Activated CD4-positive, alpha-beta T cell treated with anti-CD3 and anti-CD28 coated beads, Interleukin-2, Interleukin-6, amounts not matched to agents 100 ng/mL and 50 ng/mL, durations not matched to agents 16 hours and 8 hours (primary cell): ENCODE data around the gene CMTM7.

Experiments used
- DNase-seq: peaks from one replicate; pipeline ENCODE4 v3.0.0-alpha.2; 2020

The CMTM7 gene

GRCh38 chr3:32414522-32415202, 23.0 kb downstream of the CMTM7 start:
- DNase-seq, result peak; percentile 45

- no peak for DNase-seq
Observed at GRCh38 chr3:32419742-32420125, 28.1 kb downstream of the CMTM7 start.

GRCh38 chr3:32420126-32421038, 28.7 kb downstream of the CMTM7 start:
- DNase-seq, result peak; percentile 48

- no peak for DNase-seq
Observed at GRCh38 chr3:32421185-32421584, 29.5 kb downstream of the CMTM7 start.

- no peak for DNase-seq
Observed at GRCh38 chr3:32421991-32422859, 30.6 kb downstream of the CMTM7 start.

GRCh38 chr3:32422943-32423342, 31.3 kb downstream of the CMTM7 start:
- no peak for DNase-seq

GRCh38 chr3:32423534-32423933, 31.9 kb downstream of the CMTM7 start:
- no peak for DNase-seq

GRCh38 chr3:32423956-32424557, 32.4 kb downstream of the CMTM7 start:
- no peak for DNase-seq

GRCh38 chr3:32424581-32425250, 33.1 kb downstream of the CMTM7 start:
- DNase-seq, result no peak

- DNase-seq, result peak; percentile 33
Observed at GRCh38 chr3:32428092-32429068, 36.7 kb downstream of the CMTM7 start.

- no peak for DNase-seq
Observed at GRCh38 chr3:32430900-32431299, 39.2 kb downstream of the CMTM7 start.

GRCh38 chr3:32431481-32431880, 39.8 kb downstream of the CMTM7 start:
- DNase-seq, result no peak

- DNase-seq, result peak; percentile 22
Observed at GRCh38 chr3:32432045-32432710, 40.5 kb downstream of the CMTM7 start.

- peak; percentile 80 for DNase-seq
Observed at GRCh38 chr3:32432711-32433530, 41.3 kb downstream of the CMTM7 start.

- no peak for DNase-seq
Observed at GRCh38 chr3:32434206-32434605, 42.6 kb downstream of the CMTM7 start.

- peak; percentile 33 for DNase-seq
Observed at GRCh38 chr3:32435911-32436815, 44.5 kb downstream of the CMTM7 start.

GRCh38 chr3:32436816-32437189, 45.1 kb downstream of the CMTM7 start:
- peak; percentile 59 for DNase-seq

- DNase-seq, result no peak
Observed at GRCh38 chr3:32437896-32438295, 46.2 kb downstream of the CMTM7 start.
